Activated naive CD4-positive, alpha-beta T cell (primary cell): ENCODE results near the gene HSPA12B.

Experiments
- DNase-seq, 4 experiments: peaks; one replicate each; lab custom pipeline; 2025; lab: John Stamatoyannopoulos, UW

Gene HSPA12B

DNA sequence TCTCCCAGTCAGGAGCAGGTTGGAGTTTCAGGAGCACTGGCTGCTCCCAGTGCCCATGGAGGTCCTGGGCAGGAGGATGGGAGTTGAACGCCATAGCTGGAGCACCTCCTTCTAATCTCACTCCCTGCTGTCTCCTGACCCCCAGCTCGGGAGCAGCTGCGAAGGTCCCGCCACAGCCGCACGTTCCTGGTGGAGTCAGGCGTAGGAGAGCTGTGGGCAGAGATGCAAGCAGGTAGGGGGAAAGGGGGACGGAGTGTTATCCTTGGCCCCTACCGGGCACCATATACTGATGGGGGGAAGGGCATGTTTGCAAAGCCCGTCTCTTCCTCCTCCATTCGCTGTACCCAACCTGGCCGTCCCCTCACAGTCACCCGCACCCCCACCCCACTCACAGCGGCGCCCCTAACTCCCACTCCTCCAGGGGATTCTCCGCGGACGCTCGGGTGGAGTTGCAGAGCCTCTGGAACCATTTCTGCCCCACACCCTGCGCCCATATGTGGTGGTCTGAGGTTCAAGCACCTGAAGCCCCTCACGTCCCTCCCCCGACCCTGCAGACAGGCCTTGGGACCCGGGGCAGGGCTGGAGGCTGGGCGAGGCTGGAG lies 16.7 kb downstream of the HSPA12B start:
- no peak for DNase-seq

- DNase-seq, result no peak
These were observed 17.4 kb downstream of the HSPA12B start for GRCh38 chr20:3749689-3750531.

GRCh38 chr20:3751305-3751674 lies 18.8 kb downstream of the HSPA12B start:
- no peak for DNase-seq

GRCh38 chr20:3751675-3752385 lies 19.3 kb downstream of the HSPA12B start:
- peak in 2 of 4 experiments; percentile 22 to 26 for DNase-seq

GRCh38 chr20:3752386-3752759 lies 19.9 kb downstream of the HSPA12B start:
- no peak for DNase-seq

DNA sequence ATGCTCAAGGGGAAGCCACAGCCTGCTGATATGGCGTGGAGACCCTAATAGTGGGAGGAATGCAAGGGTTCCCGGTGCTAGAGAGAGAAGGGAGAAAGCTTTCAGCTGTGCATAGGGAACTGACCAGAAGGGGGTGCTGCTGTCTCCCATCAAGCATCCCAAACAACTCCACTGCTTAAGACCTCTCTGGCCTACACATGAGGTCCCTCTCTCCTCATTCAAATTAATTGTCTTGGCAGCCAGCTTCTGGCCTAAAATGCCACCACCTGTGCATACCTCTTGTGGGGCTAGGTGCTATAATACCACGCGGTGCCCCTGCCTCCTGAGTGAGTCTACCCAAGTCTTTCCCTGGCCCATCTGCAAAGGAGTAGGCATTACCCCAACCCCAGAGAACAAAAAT lies 20.6 kb downstream of the HSPA12B start:
- peak in 2 of 4 experiments; percentile 18 to 27 for DNase-seq

DNA sequence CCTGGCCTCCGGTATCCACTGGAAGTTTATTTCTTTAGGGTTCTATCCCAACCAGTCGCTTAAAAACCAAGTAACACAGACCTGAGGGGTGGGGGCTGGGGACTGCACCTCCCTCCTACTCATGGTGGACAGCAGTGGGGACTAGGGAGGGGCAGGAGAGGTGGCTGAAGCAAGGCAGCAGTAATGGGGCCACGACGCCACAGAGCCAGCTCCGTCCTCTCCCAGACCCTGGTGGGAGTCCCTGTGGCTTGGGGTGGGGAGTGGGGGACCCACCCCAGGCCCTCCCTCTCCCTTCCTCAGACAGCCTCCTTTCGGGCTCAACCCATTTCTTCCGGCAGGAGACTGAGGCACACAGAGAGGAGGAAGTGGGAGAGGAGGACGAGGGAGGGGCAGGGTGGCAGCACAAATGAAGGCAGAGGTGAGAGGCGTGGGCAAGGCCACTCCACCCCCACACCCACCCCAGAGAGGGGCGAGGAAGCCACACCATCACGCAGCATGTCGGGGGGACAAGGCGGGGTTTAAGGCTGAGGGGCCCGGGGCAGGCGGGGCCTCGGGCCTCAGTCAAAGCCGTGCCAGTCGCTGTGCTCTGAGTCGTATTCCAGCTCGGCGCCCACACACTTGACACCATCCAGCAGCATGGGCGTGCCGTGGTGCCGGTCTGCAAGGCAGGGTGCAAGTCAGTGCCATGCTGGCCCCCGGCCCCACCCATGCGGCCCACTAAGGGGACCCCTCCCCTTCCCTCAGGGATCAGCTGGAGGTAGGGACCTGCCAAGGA lies 21.2 kb downstream of the HSPA12B start:
- DNase-seq, result no peak

DNA sequence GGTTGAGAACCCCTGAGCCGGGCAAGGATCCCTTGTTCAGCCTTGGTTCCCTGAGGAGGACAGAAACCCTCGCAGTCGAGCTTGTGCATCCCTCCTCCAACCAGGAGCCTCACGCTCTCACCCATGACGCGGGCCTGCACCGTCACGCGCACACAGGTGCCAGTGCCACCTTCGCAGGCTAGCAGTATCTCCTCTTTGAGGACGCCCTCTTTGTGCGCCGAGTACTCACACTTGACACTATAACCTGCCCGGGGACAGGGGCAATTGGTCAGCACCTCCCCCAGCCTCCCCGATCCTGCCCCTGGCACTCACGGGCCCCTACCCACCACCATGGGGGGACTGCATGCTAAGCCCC lies 21.8 kb downstream of the HSPA12B start:
- DNase-seq, result no peak

- no peak for DNase-seq
These were observed 22.8 kb downstream of the HSPA12B start for GRCh38 chr20:3755269-3755668.

GRCh38 chr20:3755814-3756480 lies 23.5 kb downstream of the HSPA12B start:
- no peak for DNase-seq

GRCh38 chr20:3757268-3757667 lies 24.8 kb downstream of the HSPA12B start:
- DNase-seq, result no peak

- DNase-seq, result no peak
These were observed 26.1 kb downstream of the HSPA12B start for GRCh38 chr20:3758566-3758965.

GRCh38 chr20:3759316-3759823 lies 26.9 kb downstream of the HSPA12B start:
- DNase-seq, result no peak

- DNase-seq, result no peak
These were observed 27.4 kb downstream of the HSPA12B start for GRCh38 chr20:3759884-3760283.

DNA sequence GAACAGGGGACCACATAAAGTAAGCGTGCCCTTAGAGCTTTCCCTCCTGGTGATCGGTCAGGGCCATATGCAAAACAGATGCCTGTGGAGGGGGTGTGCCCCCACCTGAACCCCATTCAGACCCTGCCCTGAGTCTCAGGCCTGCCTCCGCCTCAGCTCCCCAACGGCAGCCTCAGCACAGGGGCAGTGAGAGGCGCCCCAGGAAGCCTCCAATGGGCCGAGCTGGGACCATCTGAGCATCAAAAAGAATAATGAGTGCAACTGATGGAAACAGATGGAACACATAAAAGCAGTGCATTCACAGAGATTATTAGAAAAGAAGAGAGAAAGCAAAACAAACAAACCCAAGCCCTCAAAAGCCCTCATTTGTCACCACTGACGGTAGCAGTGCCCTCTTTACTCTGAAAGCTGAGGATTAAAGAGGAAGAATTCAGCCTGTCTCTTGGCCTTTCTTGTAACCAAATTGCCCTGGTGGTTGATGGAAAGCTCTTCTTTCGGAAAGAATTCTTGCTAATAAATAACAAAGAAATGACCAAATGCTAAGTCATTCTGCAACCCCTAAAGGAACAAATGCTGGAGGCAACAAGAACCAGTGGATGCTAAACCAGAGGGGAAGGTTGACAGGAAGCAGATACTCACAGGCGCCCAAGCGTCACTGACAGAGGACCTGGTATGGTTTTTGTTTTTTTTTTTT lies 28.3 kb downstream of the HSPA12B start:
- no peak for DNase-seq

GRCh38 chr20:3763671-3764601 lies 31.5 kb downstream of the HSPA12B start:
- no peak for DNase-seq

- DNase-seq, result no peak
These were observed 32.2 kb downstream of the HSPA12B start for GRCh38 chr20:3764659-3765058.

DNA sequence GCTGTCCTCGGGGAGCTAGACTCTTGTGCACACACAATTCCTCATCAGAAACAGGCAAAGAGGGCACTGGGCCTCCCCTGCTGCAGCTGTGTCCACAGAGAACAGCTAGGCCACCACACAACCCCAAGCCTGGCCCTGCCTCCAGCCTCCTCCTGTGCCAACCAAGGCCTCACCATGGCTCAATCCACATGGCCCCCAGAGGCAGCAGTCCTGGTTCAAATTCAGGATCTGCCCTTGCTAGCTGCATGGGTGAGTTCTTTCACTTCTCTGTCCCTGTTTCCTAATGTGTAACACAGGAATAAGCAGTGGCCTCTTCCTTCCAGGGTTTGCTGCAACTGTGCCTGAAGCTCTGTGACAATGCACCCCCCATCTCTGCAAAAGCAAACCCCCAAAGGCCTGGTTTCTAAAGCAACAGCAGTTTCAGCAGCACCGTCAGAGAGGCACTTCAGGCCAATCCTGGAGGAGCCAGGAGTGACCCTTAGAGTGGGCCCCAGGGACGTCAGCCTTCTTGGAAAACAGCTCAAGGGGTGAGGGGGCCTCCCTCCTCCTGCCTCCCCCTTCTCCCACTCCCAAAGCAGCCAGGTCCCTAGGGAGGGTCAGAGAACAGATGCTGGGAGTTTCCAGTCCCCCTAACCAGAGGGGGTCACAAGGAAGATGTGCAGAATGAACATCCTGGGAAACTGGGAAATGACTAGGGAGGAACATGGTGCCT lies 32.8 kb downstream of the HSPA12B start:
- no peak for DNase-seq

DNA sequence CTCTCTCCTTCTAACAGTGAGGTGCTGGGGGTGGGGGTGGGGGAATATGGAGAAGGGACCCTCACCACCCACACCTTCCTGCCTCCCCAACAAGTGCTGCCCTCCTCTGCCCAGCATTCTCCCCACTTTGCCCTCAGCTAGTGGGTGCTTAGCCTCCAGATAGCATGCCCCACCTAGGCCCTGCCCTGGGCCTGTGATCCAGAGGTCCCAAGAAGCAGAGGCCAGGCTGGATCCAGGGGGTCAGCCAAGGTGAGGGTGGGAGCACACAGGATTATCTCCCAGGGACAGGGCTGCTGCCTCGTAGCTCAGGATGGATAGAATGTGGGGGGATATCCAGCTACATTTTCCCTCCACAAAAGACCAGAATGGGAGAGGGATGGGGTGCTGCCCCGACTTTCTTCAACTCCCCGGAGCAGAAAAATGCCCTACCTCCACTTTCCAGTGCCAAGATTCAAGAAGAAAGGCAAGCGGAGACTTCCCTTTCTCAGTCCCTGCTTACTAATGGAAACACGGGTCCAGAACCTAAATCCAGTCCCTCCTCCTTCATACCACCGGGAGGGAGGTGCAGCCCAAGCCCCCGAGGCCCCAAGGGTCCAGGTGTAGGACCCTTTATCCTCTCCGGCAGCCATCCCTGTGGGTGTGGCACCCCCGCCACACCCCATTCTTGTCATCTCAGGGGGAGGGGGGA lies 34.1 kb downstream of the HSPA12B start:
- no peak for DNase-seq
